ENCODE measurements around the gene LRP1B. TPM values are rescaled to one million over a fixed set of nuclear protein-coding genes. Genes with fewer than 3 reads are reported as not detected.
A peak's percentile ranks its signal among the peaks of the same experiment; 100 is the strongest.

The LRP1B gene
- total and polyA plus RNA-seq, 2 donors (not counting 1 experiment from before 2014, with no cell fraction given) = under 0.01 to 0.01 TPM

GRCh38 chr2:141529659-141530058 lies 601.2 kb downstream of the LRP1B start:
- Histone ChIP-seq H3K4me3 (replicated peaks in 1 of 4; ENCODE audit: control extremely low read depth in 1 of 4, insufficient read depth in 1 of 4, low read depth in 3 of 4, low read length in 4 of 4) (no peak overlapping the region), H3K27ac (ENCODE audit: insufficient read depth, low read length) (no peak overlapping the region), H3K36me3 (ENCODE audit: control insufficient read depth, insufficient read depth, low read length) (no peaks in the 10 kb centered on the region), H3K79me2 (ENCODE audit: control insufficient read depth, insufficient read depth, low read length) (no peaks in the 10 kb centered on the region), H2AFZ (ENCODE audit: low read length) (no peak overlapping the region), H3K9me3 (ENCODE audit: control insufficient read depth, insufficient read depth, low read depth, low read length) (no peaks in the 10 kb centered on the region), H3K27me3 (ENCODE audit: control insufficient read depth, insufficient read depth, low read length) (no peaks in the 10 kb centered on the region), H3K4me2 (ENCODE audit: extremely low read depth, insufficient read depth, low read length) (no peak overlapping the region), H3K4me1 (ENCODE audit: control insufficient read depth, extremely low read depth, insufficient read depth, low read length) (no peaks in the 10 kb centered on the region), H3K9ac (ENCODE audit: insufficient read depth, low read length) (no peak overlapping the region), H4K20me1 (ENCODE audit: control insufficient read depth, extremely low read depth, insufficient read depth, low read length) (no peaks in the 10 kb centered on the region)
- DNase-seq (ENCODE audit: low read depth in 2 of 2) = peak in 1 of 2 donors; percentile 36
- no peak for TF ChIP-seq EZH2 (IDR thresholded peaks at IDR 0.05; ENCODE audit: low read length, missing control alignments)
- no peak for TF ChIP-seq CTCF (conservative IDR thresholded peaks at IDR 0.05 in 1 of 2, IDR thresholded peaks at IDR 0.05 in 1 of 2; ENCODE audit: low read depth in 1 of 2, low read length in 2 of 2)

- Histone ChIP-seq H3K9me3 (ENCODE audit: control insufficient read depth, insufficient read depth, low read depth, low read length) (no peaks in the 10 kb centered on the region), H3K27me3 (ENCODE audit: control insufficient read depth, insufficient read depth, low read length) (no peaks in the 10 kb centered on the region), H3K4me3 (replicated peaks in 1 of 4; ENCODE audit: control extremely low read depth in 1 of 4, insufficient read depth in 1 of 4, low read depth in 3 of 4, low read length in 4 of 4) (no peak overlapping the region), H3K36me3 (ENCODE audit: control insufficient read depth, insufficient read depth, low read length) (no peaks in the 10 kb centered on the region), H3K4me2 (ENCODE audit: extremely low read depth, insufficient read depth, low read length) (no peak overlapping the region), H4K20me1 (ENCODE audit: control insufficient read depth, extremely low read depth, insufficient read depth, low read length) (no peaks in the 10 kb centered on the region), H3K79me2 (ENCODE audit: control insufficient read depth, insufficient read depth, low read length) (no peaks in the 10 kb centered on the region), H3K9ac (ENCODE audit: insufficient read depth, low read length) (no peak overlapping the region), H2AFZ (ENCODE audit: low read length) (no peak overlapping the region), H3K4me1 (ENCODE audit: control insufficient read depth, extremely low read depth, insufficient read depth, low read length) (no peaks in the 10 kb centered on the region), H3K27ac (ENCODE audit: insufficient read depth, low read length) (no peak overlapping the region)
- DNase-seq (ENCODE audit: low read depth in 2 of 2) = no peak
- TF ChIP-seq EZH2 (IDR thresholded peaks at IDR 0.05; ENCODE audit: low read length, missing control alignments) (no peak), CTCF (conservative IDR thresholded peaks at IDR 0.05 in 1 of 2, IDR thresholded peaks at IDR 0.05 in 1 of 2; ENCODE audit: low read depth in 1 of 2, low read length in 2 of 2) (no peak)
These were observed 601.8 kb downstream of the LRP1B start for GRCh38 chr2:141528990-141529389.

- Histone ChIP-seq H2AFZ (ENCODE audit: low read length) (no peak overlapping the region), H3K27ac (ENCODE audit: insufficient read depth, low read length) (no peak overlapping the region), H3K36me3 (ENCODE audit: control insufficient read depth, insufficient read depth, low read length) (no peaks in the 10 kb centered on the region), H3K4me1 (ENCODE audit: control insufficient read depth, extremely low read depth, insufficient read depth, low read length) (no peaks in the 10 kb centered on the region), H3K9me3 (ENCODE audit: control insufficient read depth, insufficient read depth, low read depth, low read length) (no peaks in the 10 kb centered on the region), H3K4me2 (ENCODE audit: extremely low read depth, insufficient read depth, low read length) (no peak overlapping the region), H4K20me1 (ENCODE audit: control insufficient read depth, extremely low read depth, insufficient read depth, low read length) (no peaks in the 10 kb centered on the region), H3K27me3 (ENCODE audit: control insufficient read depth, insufficient read depth, low read length) (no peaks in the 10 kb centered on the region), H3K4me3 (replicated peaks in 1 of 4; ENCODE audit: control extremely low read depth in 1 of 4, insufficient read depth in 1 of 4, low read depth in 3 of 4, low read length in 4 of 4) (no peak overlapping the region), H3K9ac (ENCODE audit: insufficient read depth, low read length) (no peak overlapping the region), H3K79me2 (ENCODE audit: control insufficient read depth, insufficient read depth, low read length) (no peaks in the 10 kb centered on the region)
- no peak for DNase-seq (ENCODE audit: low read depth in 2 of 2)
- no peak for TF ChIP-seq EZH2 (IDR thresholded peaks at IDR 0.05; ENCODE audit: low read length, missing control alignments)
- no peak for TF ChIP-seq CTCF (conservative IDR thresholded peaks at IDR 0.05 in 1 of 2, IDR thresholded peaks at IDR 0.05 in 1 of 2; ENCODE audit: low read depth in 1 of 2, low read length in 2 of 2)
These were observed 604.1 kb downstream of the LRP1B start for GRCh38 chr2:141526760-141527159.

Data from fibroblast of lung (primary cell).